GM19463 (cell line): ENCODE results near the gene KCNC4.
A peak's percentile ranks its signal among the peaks of the same experiment; 100 is the strongest.

Experiments used
- ATAC-seq: cut with Tn5 transposase; IDR thresholded peaks from one replicate; pipeline ENCODE4 v1.9.1; 2021; ENCODE audit warnings: mild to moderate bottlenecking, moderate library complexity; ENCODE audit not compliant: unreplicated experiment

KCNC4 gene

GRCh38 chr1:110229348-110230001 is 19.4 kb downstream of the KCNC4 start:
- ATAC-seq: no peak

- ATAC-seq: no peak
Measured at GRCh38 chr1:110230381-110231199, 20.5 kb downstream of the KCNC4 start.

GRCh38 chr1:110233861-110234260 is 23.7 kb downstream of the KCNC4 start:
- no peak for ATAC-seq

DNA sequence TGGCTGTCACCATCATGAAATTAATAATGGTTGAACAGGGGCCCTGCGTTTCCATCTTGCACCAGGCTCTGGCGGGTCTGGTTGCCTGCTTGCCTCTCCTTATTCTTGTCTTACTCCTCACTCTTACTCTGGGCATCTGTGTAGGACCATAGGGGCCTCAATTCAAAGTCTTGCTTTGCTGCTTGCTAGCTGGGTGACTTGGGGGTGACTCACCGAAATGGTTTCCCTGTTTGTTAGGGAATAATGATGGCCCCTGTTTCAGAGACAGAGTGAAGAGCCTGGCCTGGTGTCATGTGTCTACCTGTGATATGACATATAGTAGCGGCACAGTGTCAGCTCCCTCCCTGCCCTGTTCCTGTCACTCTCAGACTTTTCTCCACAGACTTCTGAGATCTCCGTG is 24.6 kb downstream of the KCNC4 start:
- no peak for ATAC-seq

- no peak for ATAC-seq
Measured at GRCh38 chr1:110235181-110235833, 25.2 kb downstream of the KCNC4 start.

DNA sequence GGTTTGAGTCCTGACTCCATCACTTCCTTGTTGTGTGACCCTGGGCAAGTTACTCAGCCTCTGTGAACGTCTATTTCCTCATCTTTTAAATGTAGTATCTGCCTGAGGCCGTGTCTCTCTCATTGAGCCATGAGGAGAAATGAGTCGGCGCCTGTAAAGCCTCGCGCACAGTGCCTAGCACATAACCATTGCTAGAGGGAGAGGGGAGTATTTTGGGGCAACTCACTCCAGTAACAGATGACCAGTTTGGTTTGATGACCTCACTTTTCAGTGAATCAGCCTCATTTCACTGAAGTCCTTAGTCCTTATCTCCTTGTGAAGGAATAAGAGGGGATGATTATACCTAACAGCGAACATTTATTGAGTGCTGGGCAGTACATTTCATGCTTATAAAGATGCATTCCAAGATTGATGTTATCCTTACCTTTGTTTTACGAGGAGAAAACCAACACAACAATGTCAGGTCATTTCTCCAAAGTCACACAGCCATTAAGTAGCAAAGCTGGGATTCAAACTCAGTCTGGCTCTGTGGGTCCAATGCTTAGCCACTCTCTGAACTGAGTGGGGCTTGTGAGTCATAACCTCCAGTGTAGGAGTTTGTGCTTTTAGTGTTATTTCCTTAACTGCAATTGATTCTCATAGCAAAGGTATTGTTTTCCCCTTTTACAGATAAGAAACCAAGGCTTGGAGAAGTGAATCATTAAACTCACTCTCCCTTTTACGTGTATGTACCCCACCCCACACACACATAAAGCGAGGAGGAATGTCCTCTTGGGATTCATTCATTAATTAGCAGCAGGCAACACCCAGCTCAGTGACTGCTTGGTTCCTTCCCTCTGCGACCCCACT is 25.9 kb downstream of the KCNC4 start:
- peak; percentile 52 for ATAC-seq

- peak; percentile 42 for ATAC-seq
Measured at GRCh38 chr1:110237386-110238152, 27.5 kb downstream of the KCNC4 start.

DNA sequence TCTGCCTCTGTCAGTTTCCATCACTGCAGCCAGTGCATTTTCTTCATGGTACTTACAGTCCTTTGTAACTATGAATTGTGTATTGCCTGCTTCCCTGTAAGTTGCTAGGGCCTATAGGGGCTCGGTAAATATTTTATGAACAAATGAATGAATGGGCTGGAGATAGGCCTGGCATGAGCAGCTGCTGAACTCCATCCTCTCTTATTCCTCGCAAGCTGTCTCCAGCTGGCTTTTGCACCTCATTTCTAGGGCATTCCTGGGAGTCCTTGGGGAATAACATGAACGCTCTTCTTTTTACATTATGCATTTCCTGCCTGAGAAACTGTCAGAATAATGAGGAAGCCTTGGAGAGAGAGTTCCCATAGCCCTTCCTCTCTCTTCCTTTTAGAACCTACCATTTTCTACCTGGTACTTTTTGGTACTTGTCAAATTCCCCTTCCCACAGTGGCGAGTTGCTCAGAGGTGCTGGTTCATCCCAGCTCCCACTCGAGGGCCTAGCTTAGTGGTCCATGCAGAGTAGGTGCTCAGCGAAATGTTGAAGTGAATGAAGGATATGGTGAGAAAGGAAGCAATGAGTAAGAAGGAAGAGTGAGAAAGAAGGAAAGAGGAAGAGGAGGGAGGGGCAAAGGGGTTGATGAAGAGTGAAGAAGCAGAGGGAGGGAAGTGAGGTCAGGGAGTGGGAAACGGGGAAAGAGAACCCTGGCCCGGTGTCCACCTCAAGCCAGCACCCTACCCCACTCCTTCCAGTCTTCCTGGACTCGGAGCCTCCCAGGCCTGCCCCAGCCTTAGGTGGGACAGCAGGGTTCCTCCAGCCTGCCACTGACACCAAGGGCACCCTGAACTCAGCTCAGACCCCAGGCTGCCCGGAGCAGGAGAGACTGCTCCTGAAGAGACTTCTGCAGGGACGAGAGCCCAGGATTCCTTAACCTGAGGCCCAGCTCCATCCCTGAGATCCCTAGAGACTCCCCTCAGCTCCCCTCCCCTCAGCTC is 29.6 kb downstream of the KCNC4 start:
- no peak for ATAC-seq

DNA sequence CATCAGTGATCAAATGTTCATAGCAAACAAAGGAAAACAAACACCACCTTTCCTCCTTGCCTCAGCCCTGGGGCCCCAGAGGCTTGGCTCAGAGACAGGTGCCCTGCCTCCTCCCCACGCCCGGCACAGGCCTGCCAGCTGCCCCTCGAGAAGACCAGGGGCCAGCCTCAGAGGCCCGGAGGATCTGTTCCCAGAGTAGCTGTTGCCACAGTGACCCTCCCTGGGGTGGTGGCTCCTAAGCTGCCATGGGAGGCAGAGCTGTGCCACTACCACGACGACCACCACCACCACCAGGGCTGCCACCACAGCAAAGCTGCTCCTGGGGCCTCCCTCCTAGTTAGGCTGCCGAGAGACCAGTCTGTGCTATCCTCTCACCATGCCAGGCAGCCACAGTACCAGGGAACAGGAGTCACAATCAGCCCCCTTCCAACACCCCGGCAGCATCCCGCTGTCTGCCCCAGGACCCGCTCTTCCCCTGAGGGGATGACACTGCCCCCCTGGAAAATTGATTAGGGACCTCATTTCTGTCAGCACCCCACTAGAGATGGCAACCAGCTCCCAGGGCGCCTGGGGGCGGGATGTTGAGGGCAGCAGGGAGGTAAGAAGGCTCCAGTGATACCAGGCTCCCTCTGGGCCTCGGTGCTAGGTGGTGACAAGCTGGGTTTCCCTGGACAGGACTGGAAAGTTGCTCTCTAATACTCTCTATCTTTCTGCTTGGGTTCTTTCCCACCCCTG is 30.5 kb downstream of the KCNC4 start:
- no peak for ATAC-seq

GRCh38 chr1:110241516-110241915 is 31.4 kb downstream of the KCNC4 start:
- ATAC-seq: no peak

- no peak for ATAC-seq
Measured at GRCh38 chr1:110242062-110242461, 31.9 kb downstream of the KCNC4 start.

- no peak for ATAC-seq
Measured at GRCh38 chr1:110242731-110243130, 32.6 kb downstream of the KCNC4 start.

GRCh38 chr1:110243146-110243545 is 33.0 kb downstream of the KCNC4 start:
- ATAC-seq: peak; percentile 29

DNA sequence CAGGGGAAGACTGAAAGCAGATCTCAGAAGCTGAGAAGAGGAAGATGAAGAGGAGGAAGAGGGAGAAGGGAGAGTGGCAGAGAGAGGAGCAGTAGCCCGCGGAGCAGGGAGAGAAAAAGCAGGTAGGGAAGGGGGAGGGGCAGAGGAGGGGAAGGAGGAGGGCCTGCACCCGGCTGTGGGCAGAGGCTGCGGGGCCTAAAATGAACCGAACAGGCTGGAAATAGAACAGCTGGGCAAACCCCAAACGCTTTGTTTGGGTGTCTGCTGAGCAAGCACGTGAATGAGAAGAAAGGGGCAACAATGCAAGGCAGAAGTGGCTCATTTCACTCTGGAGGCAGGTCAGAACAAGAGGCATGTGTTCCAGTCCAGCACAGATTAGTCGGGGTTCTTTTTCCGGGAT is 33.5 kb downstream of the KCNC4 start:
- ATAC-seq: peak; percentile 83

GRCh38 chr1:110245876-110246620 is 35.9 kb downstream of the KCNC4 start:
- no peak for ATAC-seq

DNA sequence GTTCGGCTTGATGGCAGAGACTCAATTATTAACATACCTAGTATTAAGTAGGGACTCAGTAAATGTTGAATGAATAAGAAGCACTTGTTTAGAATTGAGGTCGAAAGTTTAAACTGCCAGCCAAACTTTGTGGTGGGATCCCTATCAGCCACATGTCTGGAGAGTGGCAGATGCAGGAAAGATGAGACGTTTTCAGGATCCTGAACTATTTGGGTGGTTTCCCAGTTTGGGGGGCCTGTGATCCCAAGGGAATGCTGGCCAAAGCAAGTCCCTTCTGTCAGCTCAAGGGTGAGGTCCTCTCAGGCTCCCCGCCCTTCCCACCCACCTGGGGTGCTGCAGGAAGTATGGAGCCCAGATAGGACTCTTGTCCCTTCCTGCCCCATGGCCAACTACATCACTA is 38.6 kb downstream of the KCNC4 start:
- ATAC-seq: no peak

DNA sequence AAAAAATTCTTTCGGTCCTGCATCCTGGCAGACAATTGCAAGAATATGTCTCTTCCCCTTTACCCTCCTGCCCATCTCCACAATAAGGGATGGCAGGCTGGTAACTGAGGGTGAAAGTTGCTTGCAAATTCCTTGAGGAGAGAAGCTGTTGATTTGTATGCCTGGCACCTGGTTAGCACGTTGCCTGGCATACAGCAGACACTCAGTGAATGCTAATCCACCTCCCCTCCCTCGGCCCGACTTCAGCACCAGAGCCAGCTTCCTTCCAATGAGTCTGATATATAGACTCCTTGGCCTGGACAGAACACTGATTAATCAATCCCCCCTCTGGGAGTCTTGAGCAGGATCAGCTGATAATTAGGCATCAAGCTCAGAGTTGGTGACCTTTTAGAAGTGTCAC is 39.1 kb downstream of the KCNC4 start:
- no peak for ATAC-seq

- ATAC-seq: no peak
Measured at GRCh38 chr1:110250008-110250407, 39.9 kb downstream of the KCNC4 start.
